Measurements from ENCODE around the gene TMEM207.

GRCh38 chr3:190432216-190432615 is 17.5 kb downstream of the TMEM207 start:
- TF ChIP-seq EZH2phosphoT487 (IDR thresholded peaks at IDR 0.05) (no peak), EZH2 (IDR thresholded peaks at IDR 0.05) (no peak)

All from neural progenitor cell (in vitro differentiated cells).